GM19043 (cell line): ENCODE results near the gene LIFR.
A peak's percentile ranks its signal among the peaks of the same experiment; 100 is the strongest.

Experiments
- ATAC-seq: cut with Tn5 transposase; IDR thresholded peaks from one replicate; pipeline ENCODE4 v1.9.1; 2021; ENCODE audit warnings: low read depth; ENCODE audit not compliant: unreplicated experiment

LIFR gene

DNA sequence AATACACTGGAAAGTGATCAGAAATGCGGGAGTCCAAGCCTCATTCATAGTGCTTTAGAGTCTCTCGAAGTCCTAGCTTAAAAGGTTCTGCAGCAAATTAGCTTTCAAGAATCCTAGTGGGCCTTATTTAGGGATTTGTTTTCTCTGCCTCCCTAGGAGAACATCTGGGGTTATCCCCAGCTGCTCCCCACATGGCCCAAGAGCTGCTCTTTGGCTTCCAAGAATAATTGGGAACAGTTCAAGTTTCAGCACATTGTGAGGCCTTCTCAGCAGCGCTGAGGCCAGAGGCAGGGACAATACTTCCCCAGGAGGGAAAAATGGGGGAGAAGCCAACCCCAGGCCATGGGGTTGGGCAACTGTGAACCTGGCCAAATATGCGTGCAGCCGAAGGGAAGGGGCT lies 108.7 kb downstream of the LIFR start:
- no peak for ATAC-seq

DNA sequence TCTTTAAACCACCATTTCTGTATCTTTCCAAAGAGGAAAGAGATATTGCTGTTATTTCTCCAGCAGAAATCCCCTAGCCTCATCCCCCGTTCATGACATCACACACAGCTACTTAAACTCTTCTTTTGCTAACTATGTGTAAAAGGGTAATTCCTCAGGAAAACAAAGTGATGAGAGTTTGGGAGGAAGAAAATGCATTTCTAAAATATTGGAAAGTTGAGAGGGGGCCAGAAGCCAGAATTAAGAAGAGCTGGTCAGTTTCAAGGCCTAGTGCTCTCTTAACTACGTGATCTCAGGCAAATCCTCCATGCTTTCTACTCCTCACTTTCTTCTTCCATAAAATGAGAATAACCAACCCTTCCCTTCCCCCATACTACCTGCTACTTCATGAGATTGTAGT lies 109.4 kb downstream of the LIFR start:
- ATAC-seq, result no peak

DNA sequence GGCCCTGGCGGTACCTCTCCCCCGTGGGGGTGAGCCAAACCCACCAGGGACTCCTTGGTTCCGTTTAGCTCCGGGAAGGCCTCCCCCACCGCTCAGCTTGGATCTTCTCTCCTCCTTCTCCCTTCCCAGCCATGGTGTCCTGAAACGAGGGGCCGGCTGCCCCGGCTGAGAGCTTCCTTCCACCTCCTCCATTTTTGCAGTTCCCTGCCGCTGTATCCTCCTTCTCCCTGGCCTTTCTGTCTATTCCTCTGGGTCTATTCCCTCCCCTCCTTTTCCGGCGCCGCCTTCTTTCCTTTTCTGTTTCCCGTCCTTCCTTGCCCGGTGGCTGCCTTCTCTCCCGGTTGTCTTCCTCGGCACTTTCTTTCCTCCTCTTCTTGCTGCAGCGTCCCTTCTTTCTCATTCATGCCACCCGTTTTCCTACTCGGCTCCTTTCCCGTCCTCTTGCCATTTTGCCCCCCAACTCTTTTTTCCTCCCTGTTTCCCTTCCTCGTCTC lies 110.4 kb downstream of the LIFR start:
- no peak for ATAC-seq

DNA sequence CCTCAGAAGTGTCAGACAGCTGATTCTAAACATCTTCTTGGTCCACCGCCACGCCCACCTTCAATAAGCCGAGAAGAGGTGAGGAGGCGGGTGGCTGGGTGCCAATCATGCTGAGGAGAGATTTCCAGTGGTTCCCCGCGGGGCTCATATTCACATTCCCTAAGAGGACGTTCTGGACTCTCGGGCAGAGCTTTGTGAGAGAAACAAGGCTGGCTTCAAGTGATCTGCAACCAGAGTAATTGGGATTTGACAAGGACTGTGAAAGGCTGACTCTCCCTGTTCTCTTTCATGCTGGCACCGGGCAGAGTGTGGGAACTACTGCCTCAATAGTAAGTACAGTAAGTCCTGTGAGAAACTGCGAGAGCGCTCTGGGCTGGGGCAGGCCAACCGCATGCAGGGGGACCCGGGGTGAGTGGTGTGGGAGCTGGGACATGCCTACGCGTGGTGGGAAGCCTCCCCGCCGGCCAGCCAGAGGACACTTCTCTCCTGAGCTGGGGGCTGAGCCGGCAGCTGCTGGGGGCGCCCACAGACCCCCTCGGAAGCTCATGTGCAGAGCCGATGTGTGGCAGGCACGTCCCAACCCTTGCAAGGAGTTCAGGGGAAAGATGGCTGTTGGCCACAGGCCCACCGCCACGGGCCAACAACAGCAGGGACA lies 110.9 kb downstream of the LIFR start:
- no peak for ATAC-seq

DNA sequence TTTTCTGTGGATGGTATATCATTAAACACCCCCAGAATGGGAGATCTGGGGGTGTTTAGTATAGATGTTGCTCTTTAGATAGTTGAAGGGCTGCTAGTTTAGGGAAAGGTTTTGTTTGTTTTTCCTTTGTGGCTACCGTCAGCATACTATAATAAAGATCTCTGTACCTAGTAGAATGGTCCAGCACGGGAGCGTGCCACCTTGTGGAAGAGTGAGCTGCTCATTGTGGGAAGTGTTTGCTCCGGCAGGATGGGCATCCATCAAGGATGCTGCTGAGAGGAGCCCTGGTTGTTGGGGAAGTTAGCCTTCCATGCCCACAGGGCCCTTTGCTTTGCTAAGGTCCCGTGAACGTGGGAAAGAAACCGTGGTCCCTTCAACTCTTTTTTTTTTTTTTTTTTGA lies 113.1 kb downstream of the LIFR start:
- no peak for ATAC-seq

DNA sequence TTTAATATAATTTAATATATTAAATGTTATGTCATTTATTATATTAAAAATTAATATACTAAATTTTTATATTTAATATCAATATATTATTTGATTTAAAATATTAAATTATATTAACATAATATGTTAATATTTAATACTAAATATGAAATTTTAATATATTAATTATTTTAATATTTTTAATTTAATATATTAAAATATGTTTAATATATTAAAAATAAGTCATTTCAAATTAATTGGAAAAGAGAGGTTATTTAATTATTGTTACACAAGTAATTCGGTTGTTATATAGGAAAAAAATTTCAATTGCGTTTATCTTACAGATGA lies 114.2 kb downstream of the LIFR start:
- no peak for ATAC-seq

DNA sequence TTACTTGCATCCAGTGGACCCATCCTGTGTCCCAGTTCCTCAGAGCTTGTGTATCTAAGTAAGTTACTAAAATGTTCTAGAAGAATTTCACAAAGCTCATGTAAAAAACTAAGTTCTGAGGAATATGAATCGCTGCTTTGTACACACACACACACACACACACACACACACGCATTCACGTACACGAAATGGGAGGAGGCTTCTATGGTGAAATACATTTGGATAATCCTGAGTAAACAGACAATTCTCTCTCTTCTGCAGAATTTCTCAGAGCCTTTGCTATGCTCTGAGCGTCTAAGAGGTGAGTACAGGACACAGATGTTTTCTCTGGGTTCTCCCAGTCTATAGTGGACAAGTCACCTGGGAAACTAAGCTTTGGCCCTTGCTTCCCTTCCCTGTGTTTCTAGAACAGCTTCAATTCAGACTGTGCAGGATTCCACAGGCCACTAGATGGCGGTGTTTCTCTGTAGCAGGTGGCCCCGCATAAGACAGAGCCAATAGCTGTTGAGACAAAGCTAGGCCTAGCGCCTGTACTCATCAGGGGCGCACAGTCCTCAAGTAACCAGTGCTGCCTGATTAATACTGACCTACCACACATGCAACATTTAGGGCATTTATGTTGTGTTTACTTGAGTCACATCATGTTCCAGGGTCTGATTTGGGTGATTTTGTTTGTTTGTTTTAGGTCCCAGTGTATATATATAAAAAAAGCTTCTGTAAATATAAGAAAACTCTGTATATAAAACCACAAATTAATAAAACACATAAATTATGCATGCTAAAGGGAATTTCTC lies 114.8 kb downstream of the LIFR start:
- ATAC-seq, result peak; percentile 99

DNA sequence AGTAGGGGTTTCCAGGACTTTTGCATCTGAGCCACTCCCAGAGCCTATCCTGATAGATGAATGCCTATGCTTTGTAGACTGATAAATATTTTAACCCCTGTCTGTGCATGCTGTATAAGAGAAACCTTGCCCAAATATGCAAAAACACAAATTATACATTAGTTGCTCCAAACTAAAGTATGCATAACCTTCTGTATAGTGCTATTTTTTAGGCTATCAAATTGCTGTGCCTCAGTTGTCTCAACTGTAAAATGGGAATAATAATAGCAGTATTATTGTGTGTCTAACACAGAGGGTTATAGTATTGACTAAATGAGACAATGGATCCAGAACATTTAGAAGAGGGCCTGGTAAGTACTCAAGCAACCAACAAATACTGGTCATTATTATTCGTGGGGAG lies 117.7 kb downstream of the LIFR start:
- ATAC-seq, result no peak

DNA sequence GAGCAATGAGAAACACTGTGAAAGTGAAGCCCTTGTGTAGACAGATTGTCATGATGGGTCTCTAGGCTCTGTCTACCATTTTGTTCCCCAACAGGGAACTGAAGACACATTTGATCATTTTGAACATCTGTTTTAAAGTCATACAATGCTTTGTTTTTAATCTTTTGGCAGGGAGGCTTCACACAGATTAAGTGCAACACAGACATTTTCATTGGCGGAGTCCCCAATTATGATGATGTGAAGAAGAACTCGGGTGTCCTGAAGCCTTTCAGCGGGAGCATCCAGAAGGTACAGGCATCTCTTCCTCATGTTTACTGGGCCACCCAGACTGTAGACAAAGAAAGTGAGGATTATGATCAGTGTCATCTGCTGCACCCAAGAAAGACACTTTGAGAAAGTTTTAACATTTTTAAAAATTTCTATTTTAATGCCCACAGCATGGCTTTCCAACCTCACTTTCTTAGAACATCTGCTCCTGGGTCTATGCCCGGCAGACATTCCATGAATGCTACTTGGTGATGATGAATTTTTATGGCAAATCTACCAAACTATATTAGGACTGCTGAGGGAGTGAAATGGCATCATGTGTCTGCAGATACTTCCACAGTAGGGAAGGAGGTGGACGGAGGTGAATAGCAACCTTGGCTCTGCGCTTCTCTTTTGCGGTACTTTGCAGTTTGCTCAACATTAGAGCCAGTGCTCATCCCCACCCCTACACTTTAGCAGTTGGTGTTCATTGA lies 121.3 kb downstream of the LIFR start:
- ATAC-seq, result no peak

DNA sequence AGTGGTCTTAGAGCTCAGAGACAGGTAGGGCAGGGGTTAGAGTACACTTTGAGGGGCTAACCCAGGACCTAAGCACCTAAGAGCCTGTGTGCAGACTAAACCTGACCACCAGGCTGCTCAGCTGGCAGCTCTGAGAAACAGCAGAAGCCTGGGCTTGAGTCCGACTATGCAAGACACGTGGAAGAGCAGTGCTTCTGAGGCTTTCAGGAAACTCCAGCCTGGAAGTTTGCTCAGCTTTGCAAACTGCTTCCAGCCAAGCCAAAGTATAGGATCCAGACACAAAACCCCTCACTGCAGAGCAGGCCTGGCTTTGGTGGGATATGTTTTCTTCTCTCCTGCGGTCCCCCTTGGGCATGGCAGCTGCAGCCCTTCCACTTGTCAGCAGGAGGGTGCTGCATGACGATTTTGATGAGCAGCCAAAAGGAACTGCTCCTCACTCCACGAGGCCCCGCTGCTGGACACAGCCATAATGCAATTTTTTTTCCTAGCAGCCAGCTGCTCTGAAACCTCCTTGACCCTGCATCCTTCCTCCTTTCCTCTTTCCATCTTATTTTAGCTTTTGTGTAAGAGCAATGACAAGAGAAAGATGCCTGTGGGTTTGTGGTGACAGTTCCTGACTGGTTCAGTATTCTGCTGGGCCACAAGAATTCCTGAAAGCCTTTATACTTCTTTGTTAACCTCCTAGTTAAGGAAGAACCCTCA lies 123.1 kb downstream of the LIFR start:
- no peak for ATAC-seq

DNA sequence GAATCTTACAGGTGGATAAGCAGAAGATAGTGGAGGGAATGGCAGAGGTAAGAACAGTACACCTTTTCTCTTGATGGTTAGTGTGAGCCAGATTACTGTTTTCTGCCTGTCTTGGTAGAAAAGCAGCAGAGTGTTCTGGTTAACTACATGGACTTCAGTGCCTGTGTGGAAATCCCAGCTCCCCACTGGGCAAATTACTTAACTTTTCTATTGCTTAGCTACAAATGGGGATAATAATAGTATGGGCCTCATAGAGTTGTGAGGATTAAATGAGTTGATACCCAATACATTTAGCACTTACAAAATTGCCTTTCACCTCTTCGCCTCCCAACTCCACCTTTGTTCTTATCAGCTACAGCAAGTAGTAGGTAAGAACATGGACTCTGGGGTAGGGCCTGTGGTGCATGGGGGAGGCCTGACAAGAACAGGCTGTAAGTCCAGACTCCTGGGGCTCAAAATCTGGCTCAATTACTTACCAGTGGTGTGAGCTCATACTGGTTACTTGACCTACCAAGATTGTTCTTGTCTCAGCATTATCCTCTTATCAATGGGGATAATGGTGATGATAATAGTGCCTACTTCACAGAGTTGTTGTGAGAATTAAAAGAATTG lies 125.1 kb downstream of the LIFR start:
- ATAC-seq, result no peak

DNA sequence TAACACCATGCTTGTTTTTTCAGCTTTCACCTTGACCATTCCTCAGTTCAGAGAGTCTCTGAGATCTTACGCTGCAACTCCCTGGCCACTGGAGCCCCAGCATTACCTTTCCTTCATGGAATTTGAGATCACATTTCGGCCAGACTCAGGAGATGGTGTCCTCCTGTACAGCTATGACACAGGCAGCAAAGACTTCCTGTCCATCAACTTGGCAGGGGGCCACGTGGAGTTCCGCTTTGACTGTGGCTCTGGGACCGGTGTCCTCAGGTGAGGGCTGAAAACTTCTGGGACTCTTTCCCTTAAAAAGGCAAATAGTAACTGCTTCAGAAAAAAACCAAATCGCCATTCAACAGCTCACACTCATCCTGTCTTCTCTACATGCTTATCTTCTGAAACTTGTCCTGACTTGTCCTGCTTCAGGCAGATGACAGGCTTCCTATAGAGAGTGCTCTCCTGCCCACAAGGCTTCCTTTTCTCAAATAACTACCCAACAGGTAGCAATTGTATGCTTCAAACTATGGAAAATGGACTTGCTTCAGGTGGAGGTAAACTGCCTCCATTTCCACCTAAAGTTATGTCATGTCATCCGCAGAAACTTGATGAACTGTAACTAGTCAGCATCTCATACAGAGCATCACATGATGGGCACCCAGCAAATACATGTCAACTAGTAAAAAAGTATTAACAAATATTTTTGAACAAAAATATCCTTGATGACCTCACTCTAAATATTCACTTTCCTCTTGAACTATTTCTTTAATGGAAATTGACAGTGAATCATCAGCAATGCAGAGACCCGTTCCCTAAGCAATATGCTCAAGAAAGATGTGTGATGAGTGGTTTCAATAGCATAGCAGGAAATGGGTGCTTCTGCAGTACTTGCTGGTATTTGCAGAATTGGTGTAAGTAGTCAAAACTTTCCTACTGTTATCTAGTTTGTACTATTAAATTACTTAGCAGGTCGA lies 129.2 kb downstream of the LIFR start:
- no peak for ATAC-seq

DNA sequence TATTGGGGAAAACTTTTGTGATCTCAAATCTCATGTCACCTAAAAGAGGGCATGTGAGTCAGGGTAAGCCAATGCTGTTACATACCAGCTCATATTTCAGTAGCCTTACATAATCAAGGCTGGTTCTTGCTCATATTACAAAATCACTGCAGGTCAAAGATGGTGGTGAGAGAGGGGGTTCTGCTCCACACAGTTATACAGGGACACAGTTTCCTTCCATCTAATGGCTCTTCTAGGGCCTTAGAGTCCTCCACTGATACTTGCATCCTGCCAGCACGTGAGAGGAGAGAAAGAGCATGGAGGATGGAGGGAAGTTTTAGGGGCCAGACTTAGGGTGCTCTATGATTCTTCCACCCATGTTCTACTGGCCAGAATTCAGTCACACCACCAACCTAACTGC lies 130.0 kb downstream of the LIFR start:
- no peak for ATAC-seq
